Measurements from ENCODE around the gene SPACA9.

DNA sequence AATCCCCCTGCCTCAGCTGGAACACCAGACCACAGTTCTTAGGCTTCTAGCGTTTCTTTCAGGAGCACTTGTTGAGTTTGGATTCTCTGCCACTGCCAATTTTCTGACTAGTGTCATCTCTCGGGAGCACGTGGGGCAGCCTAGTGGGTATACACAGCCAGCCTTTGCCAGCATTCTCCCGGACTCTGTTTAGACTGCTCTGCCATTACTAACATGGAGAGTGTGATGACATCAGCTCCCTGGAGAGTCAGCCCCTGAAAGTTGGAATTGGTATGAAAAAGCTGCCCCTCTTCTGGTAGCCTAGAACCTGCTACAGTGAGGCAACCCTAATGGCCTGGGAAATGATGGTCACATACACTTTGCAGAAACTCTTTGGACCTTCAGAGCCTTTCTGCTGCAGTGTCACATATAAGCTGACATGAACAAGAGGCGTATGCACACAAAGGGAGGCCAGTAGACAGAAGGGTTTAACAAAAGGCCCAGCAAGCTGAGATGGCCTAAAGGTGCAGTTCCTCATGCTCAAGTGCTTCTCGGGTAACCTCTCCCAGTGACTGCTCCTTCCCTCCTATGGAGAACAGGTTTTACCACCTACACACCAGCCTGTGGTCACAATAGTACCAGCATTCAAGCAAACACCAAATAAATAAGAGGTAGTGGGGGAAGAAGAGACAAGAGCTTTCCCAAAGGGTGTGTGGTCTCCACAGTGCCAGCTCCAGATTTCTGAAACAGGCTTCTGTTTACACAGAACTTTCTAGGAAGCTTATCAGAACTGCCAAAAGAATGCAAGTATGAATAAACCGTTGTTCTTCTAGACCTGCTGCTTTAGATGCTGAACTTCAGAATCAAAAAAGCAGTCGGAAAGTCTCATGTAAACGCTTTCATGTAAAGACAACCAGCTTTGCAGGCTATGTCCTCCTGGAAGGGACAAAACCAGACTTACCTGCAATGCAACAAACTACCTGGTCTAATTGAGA lies 16.5 kb downstream of the SPACA9 start:
- TF ChIP-seq POLR2AphosphoS5 (IDR thresholded peaks at IDR 0.05; ENCODE audit: low read depth, low read length) (no peak), POLR2A (IDR thresholded peaks at IDR 0.05; ENCODE audit: low read depth, low read length) (no peak), TAF1 (IDR thresholded peaks at IDR 0.05; ENCODE audit: borderline replicate concordance, low read depth, low read length) (no peak)
